ENCODE results near the gene CALML6. TPM values are rescaled to one million over a fixed set of nuclear protein-coding genes. Genes with fewer than 3 reads are reported as not detected.

Gene CALML6
- total RNA-seq (2021), result 1.4 and 1.7 TPM in 2 replicates
- long read RNA-seq, result 0 reads

GRCh38 chr1:1914971-1915692 lies at the start of gene CALML6:
CALML6 (plus strand) TSS chr1:1915260; CDS start chr1:1915281, 21 bp downstream.
- no peak within 1 kb of the TSS for H4K91ac ChIP-seq (ENCODE audit: insufficient read length, low read depth, low read length)

More at GRCh38 chr1:1914971-1915692, at the start of gene CALML6:
- Histone ChIP-seq H3K23ac (ENCODE audit: insufficient read length, low read depth, low read length) (no peak within 1 kb of the TSS), H4K8ac (replicated peaks; ENCODE audit: insufficient read length, low read depth, low read length) (no peak within 1 kb of the TSS), H4K5ac (ENCODE audit: insufficient read length, low read depth, low read length) (no peak within 1 kb of the TSS), H2AK5ac (ENCODE audit: insufficient read length, low read length) (no peak within 1 kb of the TSS), H2BK15ac (ENCODE audit: low read depth, low read length) (no peak within 1 kb of the TSS), H3K79me2 (ENCODE audit: insufficient read depth, low read length) (no peaks in the 10 kb centered on the region), H3K4me2 (ENCODE audit: insufficient read depth, insufficient read length, low read length) (no peak within 1 kb of the TSS), H2BK12ac (ENCODE audit: insufficient read length, low read depth, low read length) (no peak within 1 kb of the TSS), H3K4me1 (ENCODE audit: insufficient read depth, low read length) (no peaks in the 10 kb centered on the region), H2BK120ac (ENCODE audit: low read depth, low read length, poor library complexity, severe bottlenecking) (no peak within 1 kb of the TSS), H3K9me3 (ENCODE audit: control insufficient read depth, low read depth, low read length) (no peaks in the 10 kb centered on the region), H2AFZ (ENCODE audit: low read length) (no peak within 1 kb of the TSS), H3K4ac (ENCODE audit: low read depth, low read length) (no peak within 1 kb of the TSS), H4K20me1 (ENCODE audit: control insufficient read depth, insufficient read depth, insufficient read length) (no peaks in the 10 kb centered on the region), H2BK20ac (ENCODE audit: low read depth, low read length, poor library complexity, severe bottlenecking) (no peak within 1 kb of the TSS), H3K14ac (ENCODE audit: insufficient read depth, low read length) (peak within 1 kb of the TSS; percentile 23; the same call in 1 of the 2 replicates), H3K56ac (ENCODE audit: insufficient read length, low read depth, low read length) (no peak within 1 kb of the TSS), H3K27me3 (ENCODE audit: insufficient read depth, low read length) (no peaks in the 10 kb centered on the region), H3K18ac (ENCODE audit: insufficient read length, low read depth, low read length) (no peak within 1 kb of the TSS), H3K79me1 (ENCODE audit: insufficient read depth, low read depth, low read length, poor library complexity, severe bottlenecking) (no peaks in the 10 kb centered on the region), H3K27ac (ENCODE audit: insufficient read length, low read depth, low read length) (no peak within 1 kb of the TSS), H3T11ph (ENCODE audit: low read length) (no peak within 1 kb of the TSS), H3K9ac (ENCODE audit: extremely low read depth, insufficient read length, low read length) (no peak within 1 kb of the TSS), H2BK5ac (ENCODE audit: insufficient read length, low read length) (no peak within 1 kb of the TSS), H3K23me2 (ENCODE audit: insufficient read length, low read depth, low read length, poor library complexity, severe bottlenecking) (no peaks in the 10 kb centered on the region)
- no CpG with 5 or more reads among the region's 15 CpGs for WGBS (ENCODE audit: extremely low coverage, insufficient read length, low lambda C conversion rate)
- Mint-ChIP-seq H3K9me3 (no peaks in the 10 kb centered on the region), H3K4me3 (no peak within 1 kb of the TSS), H3K36me3 (ENCODE audit: insufficient read depth in 1 of 3, low read depth in 3 of 3) (no peaks in the 10 kb centered on the region; a peak in 1 of 7 replicates), H3K4me1 (peaks cover 9 to 32% of the 10 kb centered on the region in 2 experiments), H3K27ac (peak within 1 kb of the TSS in 2 of 3 experiments; percentile 27 to 67; a peak in 1 of 7 replicates), H3K27me3 (ENCODE audit: low read depth) (no peaks in the 10 kb centered on the region; the same call in none of the 2 replicates)
- no peak for TF ChIP-seq CTCF (conservative IDR thresholded peaks at IDR 0.05)
- peak; percentile 24 for DNase-seq

All from H9 (cell line).